Stimulated activated effector memory CD8-positive, alpha-beta T cell treated with anti-CD3 and anti-CD28 coated beads, Interleukin-12 subunit alpha, Interleukin-12 subunit beta, amount 100 ng/mL, for 72 hours (primary cell): Measurements from ENCODE around the gene YOD1.
"Not testable (repeated sequence)": the region's sequence is repeated elsewhere in the genome, so short reads cannot be mapped to it uniquely, and the experiment has no call there.

Source experiments
- ATAC-seq: fragments of 150-1000 bp; cut with Tn5 transposase; 2 replicates; pipeline ENCODE4 v1.10.0; 2021
- DNase-seq, 2 donors: peaks; one replicate each; pipeline ENCODE4 v3.0.0; 2021 to 2022; ENCODE audit warnings: low spot score in 2 of 2
- H3K27ac Mint-ChIP-seq: one replicate; pipeline ENCODE4 v1.8.0; 2022; ENCODE audit warnings: mild to moderate bottlenecking, mixed read lengths
- H3K36me3 Mint-ChIP-seq: one replicate; pipeline ENCODE4 v1.8.0; 2022; ENCODE audit warnings: mild to moderate bottlenecking, mixed read lengths
- H3K4me1 Mint-ChIP-seq: one replicate; pipeline ENCODE4 v1.8.0; 2022; ENCODE audit warnings: mixed read lengths
- H3K4me3 Mint-ChIP-seq: one replicate; pipeline ENCODE4 v1.8.0; 2022; ENCODE audit warnings: mild to moderate bottlenecking, mixed read lengths
- H3K9me3 Mint-ChIP-seq: one replicate; pipeline ENCODE4 v1.8.0; 2022; ENCODE audit warnings: mixed read lengths

The YOD1 gene

GRCh38 chr1:207041397-207041796, 9.6 kb downstream of the YOD1 start:
- peaks cover 17% of the 10 kb centered on the region for H3K4me1 Mint-ChIP-seq
- not testable (repeated sequence) for H3K4me3 Mint-ChIP-seq, H3K27ac Mint-ChIP-seq, DNase-seq, H3K9me3 Mint-ChIP-seq, ATAC-seq
- peaks cover 25% of the 10 kb centered on the region for H3K36me3 Mint-ChIP-seq

GRCh38 chr1:207040181-207040533, 10.9 kb downstream of the YOD1 start:
- Mint-ChIP-seq H3K27ac (no peak overlapping the region), H3K36me3 (peaks cover 12% of the 10 kb centered on the region), H3K9me3 (no peaks in the 10 kb centered on the region), H3K4me3 (no peak overlapping the region), H3K4me1 (peaks cover 11% of the 10 kb centered on the region)
- ATAC-seq (no peak), DNase-seq (no peak)

GRCh38 chr1:207039380-207040180, 11.4 kb downstream of the YOD1 start:
- Mint-ChIP-seq H3K9me3 (no peaks in the 10 kb centered on the region), H3K4me1 (peaks cover 6% of the 10 kb centered on the region), H3K27ac (no peak overlapping the region), H3K36me3 (peaks cover 7% of the 10 kb centered on the region), H3K4me3 (no peak overlapping the region)
- DNase-seq, result no peak
- no peak for ATAC-seq

GRCh38 chr1:207036865-207037264, 14.1 kb downstream of the YOD1 start:
- no peaks in the 10 kb centered on the region for H3K36me3 Mint-ChIP-seq
- ATAC-seq (no peak), DNase-seq (no peak)
- no peaks in the 10 kb centered on the region for H3K4me1 Mint-ChIP-seq
- H3K27ac Mint-ChIP-seq, result no peak overlapping the region
- no peak overlapping the region for H3K4me3 Mint-ChIP-seq
- no peaks in the 10 kb centered on the region for H3K9me3 Mint-ChIP-seq

GRCh38 chr1:207035877-207036551, 15.0 kb downstream of the YOD1 start:
- Mint-ChIP-seq H3K27ac (no peak overlapping the region), H3K36me3 (no peaks in the 10 kb centered on the region), H3K4me1 (no peaks in the 10 kb centered on the region), H3K9me3 (no peaks in the 10 kb centered on the region), H3K4me3 (no peak overlapping the region)
- no peak for DNase-seq
- peak; percentile 62 for ATAC-seq

- H3K36me3 Mint-ChIP-seq, result no peaks in the 10 kb centered on the region
- H3K27ac Mint-ChIP-seq, result no peak overlapping the region
- H3K4me3 Mint-ChIP-seq, result no peak overlapping the region
- DNase-seq (no peak), ATAC-seq (peak; percentile 89)
- H3K4me1 Mint-ChIP-seq, result no peaks in the 10 kb centered on the region
- no peaks in the 10 kb centered on the region for H3K9me3 Mint-ChIP-seq
Observed at GRCh38 chr1:207034998-207035397, 16.0 kb downstream of the YOD1 start.

- Mint-ChIP-seq H3K27ac (no peak overlapping the region), H3K4me3 (no peak overlapping the region), H3K36me3 (no peaks in the 10 kb centered on the region), H3K9me3 (no peaks in the 10 kb centered on the region), H3K4me1 (no peaks in the 10 kb centered on the region)
- no peak for ATAC-seq
- no peak for DNase-seq
Observed at GRCh38 chr1:207034208-207034607, 16.8 kb downstream of the YOD1 start.

GRCh38 chr1:207033302-207033701, 17.7 kb downstream of the YOD1 start:
- H3K9me3 Mint-ChIP-seq, result no peaks in the 10 kb centered on the region
- H3K36me3 Mint-ChIP-seq, result no peaks in the 10 kb centered on the region
- no peaks in the 10 kb centered on the region for H3K4me1 Mint-ChIP-seq
- no peak overlapping the region for H3K4me3 Mint-ChIP-seq
- no peak overlapping the region for H3K27ac Mint-ChIP-seq
- no peak for ATAC-seq
- no peak for DNase-seq

GRCh38 chr1:207032528-207033017, 18.4 kb downstream of the YOD1 start, which contains the start of gene C1orf116:
C1orf116 (minus strand) TSS chr1:207032756; CDS start chr1:207027598, 5,158 bp downstream.
- Mint-ChIP-seq H3K9me3 (no peaks in the 10 kb centered on the region), H3K4me3 (no peak within 1 kb of the TSS), H3K36me3 (no peaks in the 10 kb centered on the region), H3K27ac (no peak within 1 kb of the TSS), H3K4me1 (no peaks in the 10 kb centered on the region)
- DNase-seq (no peak), ATAC-seq (no peak)

- H3K4me3 Mint-ChIP-seq, result no peak overlapping the region
- ATAC-seq (no peak), DNase-seq (no peak)
- H3K9me3 Mint-ChIP-seq, result no peaks in the 10 kb centered on the region
- no peak overlapping the region for H3K27ac Mint-ChIP-seq
- no peaks in the 10 kb centered on the region for H3K4me1 Mint-ChIP-seq
- H3K36me3 Mint-ChIP-seq, result no peaks in the 10 kb centered on the region
Observed at GRCh38 chr1:207031632-207032264, 19.3 kb downstream of the YOD1 start.

GRCh38 chr1:207031016-207031415, 20.0 kb downstream of the YOD1 start:
- Mint-ChIP-seq H3K4me1 (no peaks in the 10 kb centered on the region), H3K27ac (no peak overlapping the region)
- ATAC-seq, result no peak

GRCh38 chr1:207030522-207031009, 20.4 kb downstream of the YOD1 start:
- Mint-ChIP-seq H3K9me3 (no peaks in the 10 kb centered on the region), H3K27ac (no peak overlapping the region), H3K4me3 (no peak overlapping the region), H3K36me3 (no peaks in the 10 kb centered on the region), H3K4me1 (no peaks in the 10 kb centered on the region)
- ATAC-seq, result no peak
- no peak for DNase-seq

More at GRCh38 chr1:207031016-207031415, 20.0 kb downstream of the YOD1 start:
- H3K36me3 Mint-ChIP-seq, result no peaks in the 10 kb centered on the region
- no peaks in the 10 kb centered on the region for H3K9me3 Mint-ChIP-seq
- DNase-seq, result no peak
- H3K4me3 Mint-ChIP-seq, result no peak overlapping the region

- Mint-ChIP-seq H3K36me3 (no peaks in the 10 kb centered on the region), H3K4me1 (no peaks in the 10 kb centered on the region), H3K4me3 (no peak overlapping the region), H3K27ac (no peak overlapping the region), H3K9me3 (no peaks in the 10 kb centered on the region)
- ATAC-seq (no peak), DNase-seq (no peak)
Observed at GRCh38 chr1:207029701-207030521, 21.1 kb downstream of the YOD1 start.

GRCh38 chr1:207028884-207029650, 21.9 kb downstream of the YOD1 start:
- no peak overlapping the region for H3K4me3 Mint-ChIP-seq
- DNase-seq (no peak), ATAC-seq (no peak)
- no peak overlapping the region for H3K27ac Mint-ChIP-seq
- no peaks in the 10 kb centered on the region for H3K36me3 Mint-ChIP-seq
- H3K4me1 Mint-ChIP-seq, result no peaks in the 10 kb centered on the region
- no peaks in the 10 kb centered on the region for H3K9me3 Mint-ChIP-seq
